Hepatocyte (in vitro differentiated cells): ENCODE results near the gene KDM4B. TPM values are rescaled to one million over a fixed set of nuclear protein-coding genes. Genes with fewer than 3 reads are reported as not detected.

ENCODE experiments used
- DNase-seq: peaks from one replicate; pipeline ENCODE4 v3.0.0-alpha.2; 2016; ENCODE audit warnings: low spot score
- H2AFZ ChIP-seq: fragments of 200-600 bp; sonication (generic); 2 replicates; pipeline ENCODE4 v1.6.0; 2016; ENCODE audit warnings: antibody characterized with exemption, mild to moderate bottlenecking
- H3K27ac ChIP-seq: fragments of 200-600 bp; sonication (generic); 2 replicates; pipeline ENCODE4 v1.5.1; 2016; ENCODE audit warnings: mild to moderate bottlenecking
- H3K27me3 ChIP-seq: fragments of 200-600 bp; sonication (generic); 2 replicates; pipeline ENCODE4 v1.6.1; 2016
- H3K36me3 ChIP-seq: fragments of 200-600 bp; sonication (generic); replicated peaks from 2 replicates; pipeline ENCODE4 v1.5.1; 2016; ENCODE audit warnings: low read depth; ENCODE audit not compliant: insufficient read depth
- H3K4me1 ChIP-seq: fragments of 200-600 bp; sonication (generic); 2 replicates; pipeline ENCODE4 v1.5.1; 2016; ENCODE audit warnings: mild to moderate bottlenecking, moderate library complexity; ENCODE audit not compliant: insufficient read depth
- H3K4me2 ChIP-seq: fragments of 200-600 bp; sonication (generic); 2 replicates; pipeline ENCODE4 v1.6.0; 2016
- H3K4me3 ChIP-seq: fragments of 200-600 bp; sonication (generic); 2 replicates; pipeline ENCODE4 v1.5.1; 2016; ENCODE audit warnings: mild to moderate bottlenecking
- H3K79me2 ChIP-seq: fragments of 200-600 bp; sonication (generic); 2 replicates; pipeline ENCODE4 v1.6.0; 2017; ENCODE audit warnings: mild to moderate bottlenecking
- H3K9me2 ChIP-seq: fragments of 200-600 bp; sonication (generic); replicated peaks from 2 replicates; pipeline ENCODE4 v1.6.0; 2017; ENCODE audit warnings: mild to moderate bottlenecking; ENCODE audit not compliant: insufficient read depth
- H3K9me3 ChIP-seq: fragments of 200-600 bp; sonication (generic); 2 replicates; pipeline ENCODE4 v1.5.1; 2016; ENCODE audit warnings: low read depth, mild to moderate bottlenecking
- H4K20me1 ChIP-seq: fragments of 200-600 bp; sonication (generic); 2 replicates; pipeline ENCODE4 v1.6.0; 2016; ENCODE audit warnings: mild to moderate bottlenecking; ENCODE audit not compliant: insufficient read depth, poor library complexity, severe bottlenecking
- CTCF ChIP-seq: fragments of 200-600 bp; sonication (generic); IDR thresholded peaks from 2 replicates; pipeline ENCODE4 v1.5.1; 2016; ENCODE audit warnings: antibody characterized with exemption, mild to moderate bottlenecking; ENCODE audit not compliant: poor library complexity
- EZH2 ChIP-seq: fragments of 200-600 bp; sonication (generic); IDR thresholded peaks from 2 replicates; pipeline ENCODE4 v1.6.1; 2016; ENCODE audit warnings: antibody characterized with exemption, mild to moderate bottlenecking, borderline replicate concordance
- EZH2phosphoT487 ChIP-seq: fragments of 200-600 bp; sonication (generic); IDR thresholded peaks from one replicate; pipeline ENCODE4 v1.6.1; 2018; ENCODE audit warnings: antibody characterized with exemption, mild to moderate bottlenecking, low read depth, moderate library complexity; ENCODE audit not compliant: unreplicated experiment, severe bottlenecking
- WGBS: methylation state at CpG from one replicate; pipeline ENCODE4 v1.1.6; 2016; ENCODE audit warnings: low lambda C conversion rate; ENCODE audit errors: missing lambda C conversion rate; 5-methylcytosine and 5-hydroxymethylcytosine counted together
- polyA plus RNA-seq: library from polyadenylated mRNA; unstranded; fragments of >200 nt; fragmentation: Nextera tagmentation; extraction: Ambion mirVana; gene quantifications from 2 replicates; pipeline ENCODE4 v1.2.1, GENCODE V29; 2016
- total RNA-seq: library from RNA; depleted of rRNA; stranded (reverse); fragments of >200 nt; gene quantifications from 2 replicates; pipeline ENCODE4 v1.2.3, GENCODE V29; 2014

KDM4B gene
- total and polyA plus RNA-seq, 2 experiments from 2014 or later = 22.2 to 29.6 TPM

DNA sequence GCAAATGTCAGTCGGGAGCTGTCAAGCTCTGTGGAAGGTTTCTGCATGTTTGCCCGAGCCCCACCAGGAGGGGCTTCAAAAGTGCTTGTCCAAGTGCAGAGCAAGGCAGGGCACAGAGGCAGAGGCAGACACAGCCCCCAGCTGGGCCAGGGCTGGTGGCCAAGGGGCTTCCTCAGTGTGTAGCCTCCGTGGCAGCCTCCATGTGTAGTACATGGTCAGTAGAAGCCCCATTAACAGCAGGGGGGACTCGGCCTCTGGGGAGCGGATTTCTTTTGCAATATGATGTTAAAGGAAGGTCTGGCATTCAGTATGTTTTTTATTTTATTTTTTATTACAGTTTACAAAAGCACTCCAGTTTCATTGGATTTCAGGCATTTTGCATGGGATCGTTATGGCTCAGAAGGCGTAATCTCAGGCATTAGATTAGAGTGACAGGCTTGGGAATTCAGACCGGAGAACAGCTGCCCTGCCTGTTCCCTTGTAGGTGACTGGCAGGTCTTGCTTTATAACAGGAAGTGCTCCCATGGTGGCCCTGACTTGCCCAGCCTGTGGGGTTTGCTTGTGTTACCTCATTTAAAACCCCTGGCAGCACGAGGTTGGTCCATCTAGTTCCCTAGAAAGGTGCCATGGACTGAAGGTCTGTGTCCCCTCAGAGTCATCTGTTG is 129.2 kb downstream of the KDM4B start:
- no peak overlapping the region for H3K4me3 ChIP-seq
- H3K36me3 ChIP-seq = no peaks in the 10 kb centered on the region

GRCh38 chr19:5098646-5099045 is 129.7 kb downstream of the KDM4B start:
- Histone ChIP-seq H3K4me3 (no peak overlapping the region), H3K79me2 (peaks cover 4% of the 10 kb centered on the region), H3K9me3 (peaks cover 15% of the 10 kb centered on the region), H3K9me2 (no peaks in the 10 kb centered on the region), H3K36me3 (no peaks in the 10 kb centered on the region), H2AFZ (no peak overlapping the region), H3K27me3 (no peaks in the 10 kb centered on the region), H4K20me1 (no peaks in the 10 kb centered on the region), H3K4me2 (no peak overlapping the region), H3K4me1 (peaks cover 8% of the 10 kb centered on the region), H3K27ac (no peak overlapping the region)
- no peak for DNase-seq
- TF ChIP-seq CTCF = no peak
- no peak for TF ChIP-seq EZH2
- TF ChIP-seq EZH2phosphoT487 = no peak
- 97% methylated on average over 3 of the region's 3 CpGs for WGBS

More for the DNA sequence above, 129.2 kb downstream of the KDM4B start:
- H3K4me2 ChIP-seq = no peak overlapping the region
- H3K9me2 ChIP-seq = no peaks in the 10 kb centered on the region
- no peaks in the 10 kb centered on the region for H3K27me3 ChIP-seq
- TF ChIP-seq EZH2phosphoT487 (no peak), CTCF (no peak), EZH2 (no peak)
- DNase-seq = no peak
- H4K20me1 ChIP-seq = no peaks in the 10 kb centered on the region
- WGBS = 95% methylated on average over 9 of the region's 9 CpGs
- no peak overlapping the region for H2AFZ ChIP-seq
- H3K4me1 ChIP-seq = peaks cover 3% of the 10 kb centered on the region
- H3K27ac ChIP-seq = no peak overlapping the region
- H3K79me2 ChIP-seq = peaks cover 4% of the 10 kb centered on the region
- H3K9me3 ChIP-seq = peaks cover 15% of the 10 kb centered on the region

GRCh38 chr19:5099701-5100221 is 130.8 kb downstream of the KDM4B start:
- Histone ChIP-seq H3K36me3 (no peaks in the 10 kb centered on the region), H3K27me3 (no peaks in the 10 kb centered on the region), H3K79me2 (peaks cover 4% of the 10 kb centered on the region), H3K9me3 (peaks cover 15% of the 10 kb centered on the region), H2AFZ (no peak overlapping the region), H3K4me3 (no peak overlapping the region), H3K27ac (no peak overlapping the region), H3K9me2 (no peaks in the 10 kb centered on the region), H4K20me1 (no peaks in the 10 kb centered on the region), H3K4me1 (peaks cover 18% of the 10 kb centered on the region), H3K4me2 (no peak overlapping the region)
- no peak for TF ChIP-seq EZH2
- TF ChIP-seq CTCF = no peak
- no peak for TF ChIP-seq EZH2phosphoT487
- 100% methylated on average over 5 of the region's 5 CpGs for WGBS
- no peak for DNase-seq
